Bladder microvascular endothelial cell (primary cell): ENCODE measurements around the gene KLF14. TPM values are rescaled to one million over a fixed set of nuclear protein-coding genes. Genes with fewer than 3 reads are reported as not detected.

Experiments
- total RNA-seq: library from RNA; depleted of rRNA; stranded (reverse); fragments of >200 nt; gene quantifications from 2 replicates; pipeline ENCODE4 v1.2.3, GENCODE V29; 2014

The KLF14 gene
- total RNA-seq: not detected in 2 replicates

GRCh38 chr7:130733931-130734814, at the start of gene KLF14:
TSS of gene KLF14 (minus strand) at chr7:130734207. CDS start at chr7:130734033, 174 bp downstream.

Other genes starting within 250 kb of the KLF14 start
- 1.1 and 3.2 TPM in 2 replicates for gene MEST, start 242.1 kb downstream of the KLF14 start, total RNA-seq
- 15.4 and 18.8 TPM in 2 replicates for gene COPG2, start 65.5 kb downstream of the KLF14 start, total RNA-seq
- not detected in 2 replicates for gene TSGA13, start 47.7 kb downstream of the KLF14 start, total RNA-seq